GM18951 (cell line): ENCODE data around the gene INTS15.

Experiments
- POLR2A ChIP-seq: IDR thresholded peaks from 4 replicates; pipeline ENCODE4 v1.6.1; 2011; ENCODE audit warnings: mild to moderate bottlenecking; ENCODE audit not compliant: insufficient read length, insufficient read depth; ENCODE audit errors: extremely low read depth
- in situ Hi-C: fragments of 300-500 bp; cut with MboI; formaldehyde crosslinking; loops from one replicate; pipeline ENCODE4 v1.12.0; 2022; ENCODE audit warnings: low sequenced_read_pairs, mixed read lengths, inconsistent platforms; ENCODE audit not compliant: unreplicated experiment

INTS15 gene

GRCh38 chr7:6648066-6648814, 58.4 kb downstream of the INTS15 start:
- TF ChIP-seq POLR2A: no peak
- in situ Hi-C loops: no loop called here

GRCh38 chr7:6648815-6649104, 58.9 kb downstream of the INTS15 start:
- in situ Hi-C loops: no loop called here
- no peak for TF ChIP-seq POLR2A

DNA sequence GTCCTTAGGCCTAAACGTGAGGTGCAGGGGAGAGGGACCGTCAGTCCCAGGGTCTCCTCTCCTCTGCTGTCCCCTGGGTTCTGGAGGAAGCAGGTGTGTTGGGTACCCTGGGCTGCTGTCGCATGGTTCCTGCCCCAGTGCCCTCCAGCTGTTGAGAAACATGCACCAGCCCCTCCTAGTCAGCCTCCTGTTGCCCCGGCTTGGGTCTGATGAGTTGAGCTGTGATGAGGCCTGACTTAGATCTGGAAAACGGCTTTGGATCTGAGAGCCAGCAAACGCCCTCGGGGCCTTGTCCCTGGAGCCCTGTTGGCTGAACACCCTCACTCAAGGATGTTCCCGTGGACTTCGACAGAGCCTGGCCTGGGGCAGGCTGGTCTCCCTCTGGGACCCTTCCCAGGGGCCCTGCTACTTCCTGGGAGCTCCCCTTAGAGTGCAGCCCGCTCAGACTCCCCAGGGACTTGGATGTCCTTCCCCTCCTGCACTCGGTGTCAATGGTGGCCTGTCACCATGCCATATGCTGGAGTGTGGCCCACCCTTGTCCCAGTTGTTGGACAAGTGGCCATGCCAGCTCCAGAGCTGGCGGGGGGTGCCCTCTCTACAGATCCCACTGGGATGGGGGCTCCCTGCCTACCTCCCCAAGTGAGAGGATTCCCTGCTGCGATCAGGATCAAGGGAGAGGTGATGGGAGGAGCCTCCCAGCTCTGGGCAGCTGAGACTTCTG, 59.6 kb downstream of the INTS15 start:
- in situ Hi-C loops: no loop called here
- no peak for TF ChIP-seq POLR2A

- TF ChIP-seq POLR2A: no peak
- in situ Hi-C loops: no loop called here
Observed at GRCh38 chr7:6650086-6650485, 60.3 kb downstream of the INTS15 start.

- in situ Hi-C loops: no loop called here
- TF ChIP-seq POLR2A: no peak
Observed at GRCh38 chr7:6650521-6651011, 60.7 kb downstream of the INTS15 start.

- in situ Hi-C loops: no loop called here
Observed at GRCh38 chr7:6651851-6652445, 62.1 kb downstream of the INTS15 start.

GRCh38 chr7:6652446-6653011, 62.7 kb downstream of the INTS15 start:
- in situ Hi-C loops: no loop called here
- TF ChIP-seq POLR2A: no peak

More at GRCh38 chr7:6651851-6652445, 62.1 kb downstream of the INTS15 start:
- no peak for TF ChIP-seq POLR2A

DNA sequence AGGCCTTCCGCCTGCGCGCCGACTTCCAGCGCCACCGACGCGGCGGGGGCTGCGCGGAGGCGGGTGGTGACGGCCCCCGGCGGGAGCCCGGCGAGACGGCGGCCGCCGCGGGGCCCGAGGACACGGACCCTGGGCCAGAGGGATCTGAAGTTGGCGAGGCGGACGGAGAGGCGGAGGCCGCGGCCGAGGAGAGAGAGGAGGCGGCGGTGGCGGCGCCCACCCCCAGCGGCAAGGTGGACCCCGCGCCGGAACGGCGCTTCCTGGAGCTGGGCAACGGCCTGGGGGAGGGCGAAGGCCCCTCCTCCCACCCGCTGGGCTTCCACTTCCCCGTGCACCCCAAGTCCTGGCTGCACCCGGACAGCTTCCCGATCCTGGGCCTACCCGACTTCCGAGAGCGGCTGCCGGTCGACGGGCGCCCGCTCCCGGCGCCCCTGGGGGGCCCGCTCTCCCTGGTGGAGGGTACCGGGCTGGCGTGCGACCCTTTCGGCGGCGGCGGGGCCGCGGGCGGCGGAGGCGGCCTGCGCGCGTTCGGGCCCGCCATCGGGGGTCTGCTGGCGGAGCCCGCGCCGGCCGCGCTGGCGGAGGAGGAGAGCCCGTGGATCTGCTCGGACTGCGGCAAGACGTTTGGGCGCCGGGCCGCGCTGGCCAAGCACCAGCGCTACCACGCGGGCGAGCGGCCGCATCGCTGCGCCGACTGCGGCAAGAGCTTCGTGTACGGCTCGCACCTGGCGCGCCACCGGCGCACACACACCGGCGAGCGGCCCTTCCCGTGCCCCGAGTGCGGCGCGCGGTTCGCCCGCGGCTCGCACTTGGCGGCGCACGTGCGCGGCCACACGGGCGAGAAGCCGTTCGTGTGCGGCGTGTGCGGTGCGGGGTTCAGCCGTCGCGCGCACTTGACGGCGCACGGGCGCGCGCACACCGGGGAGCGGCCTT, 63.5 kb downstream of the INTS15 start:
- in situ Hi-C loops: no loop called here
- TF ChIP-seq POLR2A: no peak

DNA sequence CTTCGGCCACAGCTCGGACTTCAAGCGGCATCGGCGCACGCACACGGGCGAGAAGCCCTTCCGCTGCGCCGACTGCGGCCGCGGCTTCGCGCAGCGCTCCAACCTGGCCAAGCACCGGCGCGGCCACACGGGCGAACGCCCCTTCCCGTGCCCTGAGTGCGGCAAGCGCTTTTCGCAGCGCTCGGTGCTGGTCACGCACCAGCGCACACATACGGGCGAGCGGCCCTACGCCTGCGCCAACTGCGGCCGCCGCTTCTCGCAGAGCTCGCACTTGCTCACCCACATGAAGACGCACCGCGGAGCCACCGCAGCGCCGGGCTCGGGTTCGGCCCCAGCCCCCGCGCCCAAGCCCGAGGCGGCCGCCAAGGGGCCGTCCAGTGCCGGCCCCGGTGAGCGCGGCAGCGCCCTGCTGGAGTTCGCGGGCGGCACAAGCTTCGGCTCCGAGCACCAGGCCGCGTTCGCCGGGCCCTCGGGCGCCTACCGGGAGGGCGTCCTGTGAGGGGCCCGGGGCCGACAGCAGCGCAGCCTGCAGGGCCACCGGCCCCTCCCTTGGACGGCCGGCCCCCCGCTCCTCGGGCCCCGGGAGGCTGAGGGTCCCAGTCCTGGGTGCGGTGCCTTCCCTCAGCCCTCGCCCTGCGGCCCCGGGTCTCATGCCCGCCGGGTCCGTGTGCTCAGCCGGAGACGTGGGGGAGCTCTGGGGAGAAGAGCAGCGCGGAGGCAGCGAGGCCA, 64.5 kb downstream of the INTS15 start:
- no peak for TF ChIP-seq POLR2A
- in situ Hi-C loops: no loop called here

- in situ Hi-C loops: no loop called here
- no peak for TF ChIP-seq POLR2A
Observed at GRCh38 chr7:6654842-6655610, 65.2 kb downstream of the INTS15 start.

- no peak for TF ChIP-seq POLR2A
- in situ Hi-C loops: no loop called here
Observed at GRCh38 chr7:6655636-6656385, 66.0 kb downstream of the INTS15 start.
